ENCODE measurements around the gene ELAVL1. TPM values are rescaled to one million over a fixed set of nuclear protein-coding genes. Genes with fewer than 3 reads are reported as not detected.

The ELAVL1 gene
- total and polyA plus RNA-seq, 2 experiments from 2014 or later: 57.7 to 89.9 TPM

DNA sequence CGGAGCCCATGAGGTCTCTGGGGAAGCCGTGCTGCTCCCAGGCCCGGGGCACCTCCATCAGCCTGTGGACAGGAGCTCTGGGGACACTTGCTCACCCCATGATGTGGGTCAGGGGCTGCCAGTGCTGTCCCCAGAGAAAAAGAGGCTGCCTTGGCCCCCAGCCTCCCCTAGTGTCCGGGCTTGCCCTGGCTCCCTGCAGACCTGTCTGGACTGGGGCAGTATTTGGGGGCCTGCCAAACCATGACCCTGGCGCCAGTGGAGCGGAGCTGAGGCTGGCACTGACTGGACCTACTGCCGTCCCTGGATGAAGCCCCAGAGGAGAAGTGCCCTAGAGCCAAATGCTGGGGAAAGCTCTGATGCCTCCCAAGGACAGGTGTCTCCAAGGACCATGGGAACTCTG lies 30.4 kb downstream of the ELAVL1 start:
- peaks cover 4% of the 10 kb centered on the region for H4K20me1 ChIP-seq (ENCODE audit: insufficient read depth, poor library complexity, severe bottlenecking)
- H3K9me2 ChIP-seq (replicated peaks; ENCODE audit: insufficient read depth): no peaks in the 10 kb centered on the region
- H3K4me3 ChIP-seq: no peak overlapping the region
- H3K79me2 ChIP-seq: peaks cover 6% of the 10 kb centered on the region
- no peaks in the 10 kb centered on the region for H3K36me3 ChIP-seq (replicated peaks; ENCODE audit: insufficient read depth, low read depth)
- H3K9me3 ChIP-seq (ENCODE audit: low read depth): no peaks in the 10 kb centered on the region
- no peaks in the 10 kb centered on the region for H3K27me3 ChIP-seq
- 97% methylated on average over 7 of the region's 7 CpGs for WGBS (ENCODE audit: low lambda C conversion rate, missing lambda C conversion rate)
- no peaks in the 10 kb centered on the region for H3K4me1 ChIP-seq (ENCODE audit: insufficient read depth)
- H3K27ac ChIP-seq: no peak overlapping the region
- no peak overlapping the region for H3K4me2 ChIP-seq
- TF ChIP-seq EZH2phosphoT487 (IDR thresholded peaks at IDR 0.05; ENCODE audit: low read depth, severe bottlenecking, unreplicated experiment): no peak
- TF ChIP-seq, protein P1, sequence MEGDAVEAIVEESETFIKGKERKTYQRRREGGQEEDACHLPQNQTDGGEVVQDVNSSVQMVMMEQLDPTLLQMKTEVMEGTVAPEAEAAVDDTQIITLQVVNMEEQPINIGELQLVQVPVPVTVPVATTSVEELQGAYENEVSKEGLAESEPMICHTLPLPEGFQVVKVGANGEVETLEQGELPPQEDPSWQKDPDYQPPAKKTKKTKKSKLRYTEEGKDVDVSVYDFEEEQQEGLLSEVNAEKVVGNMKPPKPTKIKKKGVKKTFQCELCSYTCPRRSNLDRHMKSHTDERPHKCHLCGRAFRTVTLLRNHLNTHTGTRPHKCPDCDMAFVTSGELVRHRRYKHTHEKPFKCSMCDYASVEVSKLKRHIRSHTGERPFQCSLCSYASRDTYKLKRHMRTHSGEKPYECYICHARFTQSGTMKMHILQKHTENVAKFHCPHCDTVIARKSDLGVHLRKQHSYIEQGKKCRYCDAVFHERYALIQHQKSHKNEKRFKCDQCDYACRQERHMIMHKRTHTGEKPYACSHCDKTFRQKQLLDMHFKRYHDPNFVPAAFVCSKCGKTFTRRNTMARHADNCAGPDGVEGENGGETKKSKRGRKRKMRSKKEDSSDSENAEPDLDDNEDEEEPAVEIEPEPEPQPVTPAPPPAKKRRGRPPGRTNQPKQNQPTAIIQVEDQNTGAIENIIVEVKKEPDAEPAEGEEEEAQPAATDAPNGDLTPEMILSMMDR (IDR thresholded peaks at IDR 0.05; ENCODE audit: poor library complexity): no peak
- TF ChIP-seq EZH2 (IDR thresholded peaks at IDR 0.05; ENCODE audit: borderline replicate concordance): no peak
- no peak for DNase-seq (ENCODE audit: low spot score)
- no peak overlapping the region for H2AFZ ChIP-seq

DNA sequence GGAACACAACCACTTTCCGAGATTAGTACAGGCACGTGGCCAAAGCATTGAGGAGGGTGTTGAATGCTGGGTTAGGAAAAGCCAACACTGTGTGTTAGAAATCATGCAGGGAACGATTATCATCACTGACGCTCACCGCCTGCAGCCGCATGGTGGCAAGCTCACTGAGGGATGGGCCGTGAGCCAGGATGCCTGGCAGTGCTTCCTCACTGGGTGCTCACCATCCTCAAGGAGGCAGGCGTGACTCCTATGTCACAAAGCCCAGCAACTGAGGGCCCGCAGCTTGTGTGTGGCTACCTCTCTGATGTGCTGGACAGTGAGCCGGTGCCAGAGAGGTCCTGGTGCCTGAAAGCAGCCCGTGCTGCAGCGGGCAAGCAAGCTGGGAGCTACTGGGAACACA lies 31.6 kb downstream of the ELAVL1 start:
- Histone ChIP-seq H3K27ac (no peak overlapping the region), H3K27me3 (no peaks in the 10 kb centered on the region), H3K4me1 (ENCODE audit: insufficient read depth) (no peaks in the 10 kb centered on the region), H3K36me3 (replicated peaks; ENCODE audit: insufficient read depth, low read depth) (no peaks in the 10 kb centered on the region), H3K4me2 (no peak overlapping the region), H3K9me2 (replicated peaks; ENCODE audit: insufficient read depth) (no peaks in the 10 kb centered on the region), H3K79me2 (peaks cover 6% of the 10 kb centered on the region), H3K4me3 (no peak overlapping the region), H2AFZ (no peak overlapping the region), H4K20me1 (ENCODE audit: insufficient read depth, poor library complexity, severe bottlenecking) (peaks cover 4% of the 10 kb centered on the region), H3K9me3 (ENCODE audit: low read depth) (no peaks in the 10 kb centered on the region)
- WGBS (ENCODE audit: low lambda C conversion rate, missing lambda C conversion rate): 93% methylated on average over 12 of the region's 12 CpGs
- TF ChIP-seq, protein P1 (IDR thresholded peaks at IDR 0.05; ENCODE audit: poor library complexity): no peak
- no peak for TF ChIP-seq EZH2 (IDR thresholded peaks at IDR 0.05; ENCODE audit: borderline replicate concordance)
- no peak for TF ChIP-seq EZH2phosphoT487 (IDR thresholded peaks at IDR 0.05; ENCODE audit: low read depth, severe bottlenecking, unreplicated experiment)
- no peak for DNase-seq (ENCODE audit: low spot score)

DNA sequence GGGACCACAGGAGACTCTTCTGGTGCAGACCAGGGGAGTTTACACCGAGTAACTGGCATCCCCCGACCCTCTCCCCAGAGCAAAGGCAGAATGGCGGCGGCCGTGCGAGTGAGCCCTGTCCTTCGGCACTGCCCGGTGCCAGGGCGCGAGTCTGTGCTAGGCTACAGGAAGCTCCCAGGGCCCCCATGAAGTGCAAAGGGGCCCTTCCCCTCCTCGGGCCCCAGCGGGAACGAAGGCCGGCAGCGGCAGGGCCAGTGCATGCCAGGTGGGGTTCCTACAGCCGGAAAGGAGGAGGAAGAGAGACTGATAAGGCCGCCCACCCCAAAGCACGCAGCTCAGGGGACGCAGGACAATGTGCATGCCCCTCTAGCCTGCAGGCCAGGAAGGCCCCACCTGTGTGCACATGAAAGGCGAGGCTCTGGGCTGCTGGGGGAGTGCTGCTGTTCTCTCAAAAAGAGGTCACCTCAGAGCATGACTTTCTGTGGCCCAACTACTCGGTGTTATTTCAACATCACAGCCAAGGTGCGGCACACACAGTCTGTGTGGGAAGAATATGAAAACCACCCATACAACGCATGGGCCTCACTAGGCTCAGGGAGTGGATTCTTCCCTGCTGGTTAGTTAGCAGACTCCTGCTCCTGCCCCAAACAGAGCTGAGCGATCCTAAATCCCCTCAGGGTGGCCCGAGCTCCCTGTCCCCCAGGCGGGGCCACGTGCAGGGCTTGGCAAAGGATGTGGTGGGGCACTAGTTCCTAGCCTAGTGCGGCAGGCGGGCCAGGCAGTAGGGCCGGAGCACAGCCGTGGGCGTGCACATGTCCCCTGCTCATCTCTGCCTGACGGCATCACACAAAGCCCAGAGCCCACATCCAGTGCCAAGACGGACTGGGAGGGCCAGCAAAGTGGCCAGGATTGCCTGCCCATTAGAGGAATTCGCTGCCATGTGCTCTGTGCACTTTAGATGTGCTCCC lies 33.6 kb downstream of the ELAVL1 start:
- no peak overlapping the region for H3K27ac ChIP-seq
- H3K36me3 ChIP-seq (replicated peaks; ENCODE audit: insufficient read depth, low read depth): no peaks in the 10 kb centered on the region
- H3K4me2 ChIP-seq: no peak overlapping the region
- peaks cover 4% of the 10 kb centered on the region for H4K20me1 ChIP-seq (ENCODE audit: insufficient read depth, poor library complexity, severe bottlenecking)
- whole genome bisulfite sequencing (ENCODE audit: low lambda C conversion rate, missing lambda C conversion rate): 93% methylated on average over 35 of the region's 35 CpGs
- TF ChIP-seq EZH2phosphoT487 (IDR thresholded peaks at IDR 0.05; ENCODE audit: low read depth, severe bottlenecking, unreplicated experiment) (no peak), EZH2 (IDR thresholded peaks at IDR 0.05; ENCODE audit: borderline replicate concordance) (no peak)
- TF ChIP-seq, protein P1 (IDR thresholded peaks at IDR 0.05; ENCODE audit: poor library complexity): no peak
- H3K79me2 ChIP-seq: no peaks in the 10 kb centered on the region
- no peak overlapping the region for H2AFZ ChIP-seq
- no peak for DNase-seq (ENCODE audit: low spot score)
- no peaks in the 10 kb centered on the region for H3K9me3 ChIP-seq (ENCODE audit: low read depth)
- no peaks in the 10 kb centered on the region for H3K27me3 ChIP-seq
- H3K4me3 ChIP-seq: no peak overlapping the region
- H3K4me1 ChIP-seq (ENCODE audit: insufficient read depth): no peaks in the 10 kb centered on the region
- H3K9me2 ChIP-seq (replicated peaks; ENCODE audit: insufficient read depth): no peaks in the 10 kb centered on the region

Measured in hepatocyte (in vitro differentiated cells).